ENCODE results near the gene LIMS3.
"Not testable (repeated sequence)": the region's sequence is repeated elsewhere in the genome, so short reads cannot be mapped to it uniquely, and the experiment has no call there.

The LIMS3 gene

GRCh38 chr2:109927803-109928202, 29.3 kb downstream of the LIMS3 start:
- not testable (repeated sequence) for DNase-seq

GRCh38 chr2:109929222-109929621, 30.7 kb downstream of the LIMS3 start:
- not testable (repeated sequence) for DNase-seq

GRCh38 chr2:109936534-109936933, 38.0 kb downstream of the LIMS3 start:
- not testable (repeated sequence) for DNase-seq

- DNase-seq: not testable (repeated sequence)
These were observed 46.9 kb downstream of the LIMS3 start for GRCh38 chr2:109945362-109945761.

GRCh38 chr2:109947262-109947958, 48.9 kb downstream of the LIMS3 start:
- not testable (repeated sequence) for DNase-seq

- not testable (repeated sequence) for DNase-seq
These were observed 49.6 kb downstream of the LIMS3 start for GRCh38 chr2:109947959-109948520.

- DNase-seq: not testable (repeated sequence)
These were observed 51.8 kb downstream of the LIMS3 start for GRCh38 chr2:109950146-109950843.

- DNase-seq: not testable (repeated sequence)
These were observed 65.5 kb downstream of the LIMS3 start for GRCh38 chr2:109963942-109964341.

GRCh38 chr2:109965482-109965881, 67.0 kb downstream of the LIMS3 start:
- DNase-seq: not testable (repeated sequence)

- DNase-seq: not testable (repeated sequence)
These were observed 67.7 kb downstream of the LIMS3 start for GRCh38 chr2:109966107-109966736.

- not testable (repeated sequence) for DNase-seq
These were observed 68.4 kb downstream of the LIMS3 start for GRCh38 chr2:109966858-109967257.

GRCh38 chr2:109969864-109970263, 71.4 kb downstream of the LIMS3 start:
- not testable (repeated sequence) for DNase-seq

GRCh38 chr2:109971710-109972109, 73.2 kb downstream of the LIMS3 start:
- DNase-seq: not testable (repeated sequence)

All from NCI-H510A (cell line).